ENCODE data around the gene ST3GAL2. TPM values are rescaled to one million over a fixed set of nuclear protein-coding genes. Genes with fewer than 3 reads are reported as not detected.

The ST3GAL2 gene
- total and polyA plus RNA-seq, 9 of the 15 experiments (the other 6 are each of a cell fraction or from before 2014, with no cell fraction given) = 1.5 to 108 (median 34.3) TPM

DNA sequence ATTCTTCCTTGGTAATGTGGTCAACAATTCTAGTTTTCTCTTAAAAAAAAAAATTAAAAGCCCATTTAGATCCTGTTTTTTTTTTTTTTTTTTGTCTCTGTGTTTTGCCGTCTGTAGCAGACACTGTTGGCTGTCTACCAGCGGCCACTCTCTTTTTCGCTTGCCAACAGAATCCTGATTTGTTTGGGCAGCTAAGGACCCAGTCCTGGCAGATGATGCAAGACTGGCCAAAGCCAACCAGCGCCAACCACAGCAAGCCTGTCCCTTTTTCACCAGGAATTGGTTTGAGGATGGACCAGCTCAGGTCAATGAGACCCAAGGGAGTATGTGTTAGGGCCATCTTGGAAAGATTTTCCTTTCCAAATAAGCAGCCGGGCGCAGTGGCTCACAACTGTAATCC lies 28.2 kb downstream of the ST3GAL2 start:
- Histone ChIP-seq H3K9ac (ENCODE audit: insufficient read depth in 1 of 2, low read depth in 2 of 2, low read length in 2 of 2) (peak overlapping the region in 1 of 2 experiments; percentile 6; a peak in 1 of 4 replicates), H3K27me3 (ENCODE audit: control insufficient read depth in 2 of 2, insufficient read depth in 2 of 2, low read length in 2 of 2) (no peaks in the 10 kb centered on the region), H3K27ac (ENCODE audit: extremely low read depth, low read depth, low read length) (no peak overlapping the region), H3K4me3 (no peak overlapping the region), H4K20me1 (replicated peaks; ENCODE audit: control insufficient read depth, insufficient read depth, low read length) (peaks cover 16% of the 10 kb centered on the region), H3K4me1 (replicated peaks in 1 of 2; ENCODE audit: control insufficient read depth in 2 of 2, insufficient read depth in 2 of 2, low read length in 2 of 2) (peaks cover 42 to 46% of the 10 kb centered on the region in 2 experiments), H3K9me1 (ENCODE audit: control insufficient read depth, insufficient read depth, low read length) (peaks cover 3% of the 10 kb centered on the region), H3K79me2 (ENCODE audit: control insufficient read depth, insufficient read depth, low read length) (peaks cover 92% of the 10 kb centered on the region), H3K9me3 (replicated peaks; ENCODE audit: control insufficient read depth, insufficient read depth, low read depth, low read length) (no peaks in the 10 kb centered on the region), H3K4me2 (ENCODE audit: insufficient read depth, low read length) (no peak overlapping the region), H2AFZ (ENCODE audit: low read depth, low read length) (no peak overlapping the region), H3K36me3 (ENCODE audit: control insufficient read depth, insufficient read depth, low read length) (peaks cover 57% of the 10 kb centered on the region; the same call in 2 of the 3 replicates)
- no peak for TF ChIP-seq PRMT5 (CRISPR knock-in tag; IDR thresholded peaks at IDR 0.05)
- no peak for TF ChIP-seq YBX1 (IDR thresholded peaks at IDR 0.05)
- TF ChIP-seq ELF1 (tag; IDR thresholded peaks at IDR 0.05) = no peak
- TF ChIP-seq TSC22D4 (tag; IDR thresholded peaks at IDR 0.05) = no peak
- TF ChIP-seq CEBPG (CRISPR knock-in tag; IDR thresholded peaks at IDR 0.05) = 0 out of 2 replicates have a peak, but pooled peaks have one; percentile 13
- TF ChIP-seq CEBPG (tag; conservative IDR thresholded peaks at IDR 0.05 in 1 of 2, IDR thresholded peaks at IDR 0.05 in 1 of 2) = no peak
- no peak for TF ChIP-seq CBX1 (IDR thresholded peaks at IDR 0.05; ENCODE audit: low read depth)
- no peak for DNase-seq (ENCODE audit: extremely low read depth in 1 of 4, low spot score in 3 of 4)
- in situ Hi-C loops (cut with MboI) = no loop called here
- 94% methylated on average over 6 of the region's 6 CpGs for WGBS (ENCODE audit: insufficient coverage, low coverage, missing lambda C conversion rate)
- BruUV-seq (replicated peaks) = no TSS peak
- CTCF ChIA-PET (ENCODE audit: low intra/inter-chr PET ratio) = interaction anchor here (0.6 kb wide), 1 partner anchor 48 kb away, joined by 3 read pairs; no protein-coding TSS in a partner anchor
- POLR2A ChIA-PET = interaction anchor here (1.2 kb wide), 1 partner anchor 10 kb away, joined by 7 read pairs; no protein-coding TSS in a partner anchor
- intact Hi-C loops (cut with micrococcal nuclease) = no loop called here
- FAIRE-seq = no peak
- no peak for ATAC-seq

Measured in K562 (cell line).